Panc1 (cell line): ENCODE results near the gene ARGLU1.

Source experiments
- CTCF ChIP-seq: fragments of 450-650 bp; IDR thresholded peaks from 2 replicates; pipeline ENCODE4 v1.5.1; 2017; ENCODE audit warnings: mild to moderate bottlenecking
- POLR2AphosphoS5 ChIP-seq: IDR thresholded peaks from 2 replicates; pipeline ENCODE4 v1.6.1; 2012; ENCODE audit warnings: mild to moderate bottlenecking, low read depth, low read length, moderate library complexity
- SIN3A ChIP-seq: IDR thresholded peaks from 2 replicates; pipeline ENCODE4 v1.6.1; 2012; ENCODE audit warnings: low read depth, mild to moderate bottlenecking, low read length, moderate library complexity, borderline replicate concordance; ENCODE audit not compliant: insufficient read depth
- TCF7L2 ChIP-seq: IDR thresholded peaks from 2 replicates; pipeline ENCODE4 v1.6.1; 2011; ENCODE audit warnings: mild to moderate bottlenecking, low read depth, low read length, inconsistent platforms

- TF ChIP-seq CTCF (no peak), POLR2AphosphoS5 (no peak), TCF7L2 (no peak), SIN3A (no peak)
Observed at GRCh38 chr13:106493533-106494220, 74.3 kb downstream of the ARGLU1 start.
